ENCODE data around the gene CGN.

GRCh38 chr1:151510957-151511635, at the start of gene CGN:
- TF ChIP-seq POLR2AphosphoS5 (IDR thresholded peaks at IDR 0.05) (no peak), CTCF (IDR thresholded peaks at IDR 0.05) (no peak), POLR2A (IDR thresholded peaks at IDR 0.05) (no peak), EP300 (IDR thresholded peaks at IDR 0.05) (no peak)

All from suprapubic skin (tissue), 4 donors.